Astrocyte (in vitro differentiated cells and primary cell): Measurements from ENCODE around the gene CCDC40.

Experiments used
- CTCF ChIP-seq: IDR thresholded peaks from 2 replicates; pipeline ENCODE4 v1.5.1; 2011; ENCODE audit warnings: low read depth, mild to moderate bottlenecking, inconsistent platforms, low read length, moderate library complexity; ENCODE audit not compliant: insufficient read depth
- EZH2 ChIP-seq: IDR thresholded peaks from 2 replicates; pipeline ENCODE4 v1.6.1; 2012; ENCODE audit warnings: mild to moderate bottlenecking, low read length, inconsistent platforms; ENCODE audit not compliant: insufficient read depth

GRCh38 chr17:80070375-80071115 lies 34.1 kb downstream of the CCDC40 start:
- TF ChIP-seq CTCF (no peak), EZH2 (no peak)
